Measurements from ENCODE around the gene RAI1. TPM values are rescaled to one million over a fixed set of nuclear protein-coding genes. Genes with fewer than 3 reads are reported as not detected.

RAI1 gene
- total RNA-seq, 2 donors from 2014 or later: 35.9 to 42.9 TPM

- peaks cover 52% of the 10 kb centered on the region for H3K27me3 Mint-ChIP-seq (ENCODE audit: insufficient read depth)
Observed at GRCh38 chr17:17728146-17728545, 46.9 kb downstream of the RAI1 start.

GRCh38 chr17:17728550-17729251 is 47.4 kb downstream of the RAI1 start:
- Histone ChIP-seq H3K27ac (ENCODE audit: low read depth, low read length) (no peak overlapping the region), H3K4me3 (ENCODE audit: low read length) (no peak overlapping the region), H3K4me1 (ENCODE audit: control insufficient read depth, insufficient read depth, low read length) (no peaks in the 10 kb centered on the region), H3K9ac (ENCODE audit: extremely low read depth, low read length, poor library complexity, severe bottlenecking) (no peak overlapping the region), H3K9me3 (ENCODE audit: control insufficient read depth, low read length) (no peaks in the 10 kb centered on the region), H3K36me3 (ENCODE audit: control insufficient read depth, insufficient read depth, low read length) (peaks cover 23% of the 10 kb centered on the region), H3K27me3 (ENCODE audit: control insufficient read depth, insufficient read depth, low read length, poor library complexity, severe bottlenecking) (no peaks in the 10 kb centered on the region)
- no peak overlapping the region for H3K4me3 Mint-ChIP-seq
- peaks cover 50% of the 10 kb centered on the region for H3K27me3 Mint-ChIP-seq (ENCODE audit: insufficient read depth)
- H3K36me3 Mint-ChIP-seq (ENCODE audit: low read depth): peaks cover 3% of the 10 kb centered on the region
- no peak for DNase-seq
- TF ChIP-seq, protein P1, sequence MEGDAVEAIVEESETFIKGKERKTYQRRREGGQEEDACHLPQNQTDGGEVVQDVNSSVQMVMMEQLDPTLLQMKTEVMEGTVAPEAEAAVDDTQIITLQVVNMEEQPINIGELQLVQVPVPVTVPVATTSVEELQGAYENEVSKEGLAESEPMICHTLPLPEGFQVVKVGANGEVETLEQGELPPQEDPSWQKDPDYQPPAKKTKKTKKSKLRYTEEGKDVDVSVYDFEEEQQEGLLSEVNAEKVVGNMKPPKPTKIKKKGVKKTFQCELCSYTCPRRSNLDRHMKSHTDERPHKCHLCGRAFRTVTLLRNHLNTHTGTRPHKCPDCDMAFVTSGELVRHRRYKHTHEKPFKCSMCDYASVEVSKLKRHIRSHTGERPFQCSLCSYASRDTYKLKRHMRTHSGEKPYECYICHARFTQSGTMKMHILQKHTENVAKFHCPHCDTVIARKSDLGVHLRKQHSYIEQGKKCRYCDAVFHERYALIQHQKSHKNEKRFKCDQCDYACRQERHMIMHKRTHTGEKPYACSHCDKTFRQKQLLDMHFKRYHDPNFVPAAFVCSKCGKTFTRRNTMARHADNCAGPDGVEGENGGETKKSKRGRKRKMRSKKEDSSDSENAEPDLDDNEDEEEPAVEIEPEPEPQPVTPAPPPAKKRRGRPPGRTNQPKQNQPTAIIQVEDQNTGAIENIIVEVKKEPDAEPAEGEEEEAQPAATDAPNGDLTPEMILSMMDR (conservative IDR thresholded peaks at IDR 0.05): no peak
- H3K9me3 Mint-ChIP-seq: no peaks in the 10 kb centered on the region
- no peak overlapping the region for H3K27ac Mint-ChIP-seq
- 89 to 99% methylated on average over 9 to 10 of the region's 10 CpGs for WGBS, 2 experiments (ENCODE audit: insufficient coverage in 1 of 2, insufficient read length in 1 of 2)
- H3K4me1 Mint-ChIP-seq: peaks cover 17% of the 10 kb centered on the region

More at GRCh38 chr17:17728146-17728545, 46.9 kb downstream of the RAI1 start:
- Mint-ChIP-seq H3K27ac (no peak overlapping the region), H3K4me3 (no peak overlapping the region), H3K36me3 (ENCODE audit: low read depth) (no peaks in the 10 kb centered on the region), H3K4me1 (peaks cover 18% of the 10 kb centered on the region), H3K9me3 (no peaks in the 10 kb centered on the region)
- DNase-seq: no peak
- no peaks in the 10 kb centered on the region for H3K9me3 ChIP-seq (ENCODE audit: control insufficient read depth, low read length)
- H3K4me1 ChIP-seq (ENCODE audit: control insufficient read depth, insufficient read depth, low read length): no peaks in the 10 kb centered on the region
- TF ChIP-seq, protein P1 (conservative IDR thresholded peaks at IDR 0.05): no peak
- no peaks in the 10 kb centered on the region for H3K27me3 ChIP-seq (ENCODE audit: control insufficient read depth, insufficient read depth, low read length, poor library complexity, severe bottlenecking)
- peaks cover 18% of the 10 kb centered on the region for H3K36me3 ChIP-seq (ENCODE audit: control insufficient read depth, insufficient read depth, low read length)
- WGBS, 2 experiments (ENCODE audit: insufficient coverage in 1 of 2, insufficient read length in 1 of 2): 78 to 89% methylated on average over 5 to 10 of the region's 10 CpGs
- H3K4me3 ChIP-seq (ENCODE audit: low read length): no peak overlapping the region
- H3K9ac ChIP-seq (ENCODE audit: extremely low read depth, low read length, poor library complexity, severe bottlenecking): no peak overlapping the region
- H3K27ac ChIP-seq (ENCODE audit: low read depth, low read length): no peak overlapping the region

- TF ChIP-seq, protein P1 (conservative IDR thresholded peaks at IDR 0.05): peak; percentile 81
- Histone ChIP-seq H3K27ac (ENCODE audit: low read depth, low read length) (peak overlapping the region; percentile 5), H3K4me3 (ENCODE audit: low read length) (no peak overlapping the region), H3K9ac (ENCODE audit: extremely low read depth, low read length, poor library complexity, severe bottlenecking) (no peak overlapping the region), H3K27me3 (ENCODE audit: control insufficient read depth, insufficient read depth, low read length, poor library complexity, severe bottlenecking) (no peaks in the 10 kb centered on the region), H3K4me1 (ENCODE audit: control insufficient read depth, insufficient read depth, low read length) (no peaks in the 10 kb centered on the region), H3K36me3 (ENCODE audit: control insufficient read depth, insufficient read depth, low read length) (peaks cover 26% of the 10 kb centered on the region), H3K9me3 (ENCODE audit: control insufficient read depth, low read length) (no peaks in the 10 kb centered on the region)
- Mint-ChIP-seq H3K36me3 (ENCODE audit: low read depth) (peaks cover 5% of the 10 kb centered on the region), H3K27ac (no peak overlapping the region), H3K4me3 (no peak overlapping the region), H3K27me3 (ENCODE audit: insufficient read depth) (peaks cover 44% of the 10 kb centered on the region), H3K4me1 (peaks cover 17% of the 10 kb centered on the region), H3K9me3 (no peaks in the 10 kb centered on the region)
- peak; percentile 94 for DNase-seq
- 42 to 59% methylated on average over 5 of the region's 5 CpGs for WGBS, 2 experiments (ENCODE audit: insufficient coverage in 1 of 2, insufficient read length in 1 of 2)
Observed at GRCh38 chr17:17729620-17730249, 48.5 kb downstream of the RAI1 start.

Data from endodermal cell (in vitro differentiated cells).